Suprapubic skin (tissue), 3 donors: ENCODE data around the gene DRAM1.

Source experiments
- POLR2AphosphoS5 ChIP-seq, 3 donors: sonication (generic); formaldehyde crosslinking; IDR thresholded peaks; one replicate each; pipeline ENCODE4 v1.6.1; 2017; ENCODE audit warnings: antibody characterized with exemption in 3 of 3
- TF ChIP-seq, protein P1 (sequence below), 2 donors: fragments of 200-600 bp in 1 of 2; fragments of 450-650 bp in 1 of 2; sonication (generic) in 1 of 2; IDR thresholded peaks; one replicate each; pipeline ENCODE4 v1.5.1; 2016 to 2019; ENCODE audit warnings: antibody characterized with exemption in 2 of 2, mild to moderate bottlenecking in 1 of 2, moderate library complexity in 1 of 2

GRCh38 chr12:101963697-101964096 lies 86.3 kb downstream of the DRAM1 start:
- TF ChIP-seq, protein P1, sequence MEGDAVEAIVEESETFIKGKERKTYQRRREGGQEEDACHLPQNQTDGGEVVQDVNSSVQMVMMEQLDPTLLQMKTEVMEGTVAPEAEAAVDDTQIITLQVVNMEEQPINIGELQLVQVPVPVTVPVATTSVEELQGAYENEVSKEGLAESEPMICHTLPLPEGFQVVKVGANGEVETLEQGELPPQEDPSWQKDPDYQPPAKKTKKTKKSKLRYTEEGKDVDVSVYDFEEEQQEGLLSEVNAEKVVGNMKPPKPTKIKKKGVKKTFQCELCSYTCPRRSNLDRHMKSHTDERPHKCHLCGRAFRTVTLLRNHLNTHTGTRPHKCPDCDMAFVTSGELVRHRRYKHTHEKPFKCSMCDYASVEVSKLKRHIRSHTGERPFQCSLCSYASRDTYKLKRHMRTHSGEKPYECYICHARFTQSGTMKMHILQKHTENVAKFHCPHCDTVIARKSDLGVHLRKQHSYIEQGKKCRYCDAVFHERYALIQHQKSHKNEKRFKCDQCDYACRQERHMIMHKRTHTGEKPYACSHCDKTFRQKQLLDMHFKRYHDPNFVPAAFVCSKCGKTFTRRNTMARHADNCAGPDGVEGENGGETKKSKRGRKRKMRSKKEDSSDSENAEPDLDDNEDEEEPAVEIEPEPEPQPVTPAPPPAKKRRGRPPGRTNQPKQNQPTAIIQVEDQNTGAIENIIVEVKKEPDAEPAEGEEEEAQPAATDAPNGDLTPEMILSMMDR (IDR thresholded peaks at IDR 0.05): no peak
- TF ChIP-seq POLR2AphosphoS5 (IDR thresholded peaks at IDR 0.05): no peak
